Measurements from ENCODE around the gene ACTL9.
"Not testable (repeated sequence)": the region's sequence is repeated elsewhere in the genome, so short reads cannot be mapped to it uniquely, and the experiment has no call there.

Gene ACTL9, protein sequence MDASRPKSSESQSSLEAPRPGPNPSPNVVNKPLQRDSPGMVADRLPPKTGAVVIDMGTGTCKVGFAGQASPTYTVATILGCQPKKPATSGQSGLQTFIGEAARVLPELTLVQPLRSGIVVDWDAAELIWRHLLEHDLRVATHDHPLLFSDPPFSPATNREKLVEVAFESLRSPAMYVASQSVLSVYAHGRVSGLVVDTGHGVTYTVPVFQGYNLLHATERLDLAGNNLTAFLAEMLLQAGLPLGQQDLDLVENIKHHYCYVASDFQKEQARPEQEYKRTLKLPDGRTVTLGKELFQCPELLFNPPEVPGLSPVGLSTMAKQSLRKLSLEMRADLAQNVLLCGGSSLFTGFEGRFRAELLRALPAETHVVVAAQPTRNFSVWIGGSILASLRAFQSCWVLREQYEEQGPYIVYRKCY

GRCh38 chr19:8698433-8699063, at the start of gene ACTL9:
Gene ACTL9, minus strand, starts transcription at chr19:8698795. Its CDS starts 94 bp downstream, at chr19:8698701.
- Histone ChIP-seq H3K27ac (no peak within 1 kb of the TSS), H2AFZ (no peak within 1 kb of the TSS), H3K4me1 (no peaks in the 10 kb centered on the region), H3K79me2 (no peaks in the 10 kb centered on the region), H3K27me3 (ENCODE audit: control insufficient read depth, insufficient read depth, low read length) (no peaks in the 10 kb centered on the region), H3K9ac (no peak within 1 kb of the TSS), H3K9me3 (ENCODE audit: control insufficient read depth, low read length) (no peaks in the 10 kb centered on the region), H3K4me3 (ENCODE audit: low read depth, low read length) (no peak within 1 kb of the TSS), H3K4me2 (ENCODE audit: low read length) (no peak within 1 kb of the TSS), H3K36me3 (ENCODE audit: control insufficient read depth, insufficient read depth, low read length) (no peaks in the 10 kb centered on the region)
- TF ChIP-seq, protein P1, sequence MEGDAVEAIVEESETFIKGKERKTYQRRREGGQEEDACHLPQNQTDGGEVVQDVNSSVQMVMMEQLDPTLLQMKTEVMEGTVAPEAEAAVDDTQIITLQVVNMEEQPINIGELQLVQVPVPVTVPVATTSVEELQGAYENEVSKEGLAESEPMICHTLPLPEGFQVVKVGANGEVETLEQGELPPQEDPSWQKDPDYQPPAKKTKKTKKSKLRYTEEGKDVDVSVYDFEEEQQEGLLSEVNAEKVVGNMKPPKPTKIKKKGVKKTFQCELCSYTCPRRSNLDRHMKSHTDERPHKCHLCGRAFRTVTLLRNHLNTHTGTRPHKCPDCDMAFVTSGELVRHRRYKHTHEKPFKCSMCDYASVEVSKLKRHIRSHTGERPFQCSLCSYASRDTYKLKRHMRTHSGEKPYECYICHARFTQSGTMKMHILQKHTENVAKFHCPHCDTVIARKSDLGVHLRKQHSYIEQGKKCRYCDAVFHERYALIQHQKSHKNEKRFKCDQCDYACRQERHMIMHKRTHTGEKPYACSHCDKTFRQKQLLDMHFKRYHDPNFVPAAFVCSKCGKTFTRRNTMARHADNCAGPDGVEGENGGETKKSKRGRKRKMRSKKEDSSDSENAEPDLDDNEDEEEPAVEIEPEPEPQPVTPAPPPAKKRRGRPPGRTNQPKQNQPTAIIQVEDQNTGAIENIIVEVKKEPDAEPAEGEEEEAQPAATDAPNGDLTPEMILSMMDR (IDR thresholded peaks at IDR 0.05), result no peak

GRCh38 chr19:8739291-8740065, 40.9 kb upstream of the ACTL9 start:
- H2AFZ ChIP-seq; H3K27ac ChIP-seq; H3K4me2 ChIP-seq (ENCODE audit: low read length); H3K36me3 ChIP-seq (ENCODE audit: control insufficient read depth, insufficient read depth, low read length); H3K4me1 ChIP-seq; H3K9me3 ChIP-seq (ENCODE audit: control insufficient read depth, low read length); H3K4me3 ChIP-seq (ENCODE audit: low read depth, low read length); H3K79me2 ChIP-seq; H3K9ac ChIP-seq; H3K27me3 ChIP-seq (ENCODE audit: control insufficient read depth, insufficient read depth, low read length): not testable (repeated sequence)

DNA sequence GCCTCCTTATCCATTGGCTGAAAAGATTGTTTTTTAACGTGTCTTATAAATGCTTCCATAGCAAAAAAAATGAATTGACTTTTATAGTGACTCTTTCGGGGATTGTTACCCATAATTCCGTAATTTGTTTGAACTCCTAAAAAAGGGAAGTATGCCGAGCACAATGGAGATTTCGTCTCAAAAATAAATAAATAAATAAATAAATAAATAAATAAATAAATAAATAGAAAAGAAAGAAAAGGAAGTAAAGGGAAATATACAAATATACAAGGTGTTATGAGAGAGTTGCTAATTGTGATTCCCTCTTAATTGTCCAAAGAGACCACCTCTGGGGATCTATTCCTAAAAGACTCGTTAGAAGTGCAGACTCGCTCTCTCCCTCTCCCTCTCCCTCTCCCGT, 39.8 kb upstream of the ACTL9 start:
- Histone ChIP-seq H2AFZ (no peak overlapping the region), H3K9ac (no peak overlapping the region), H3K27ac (no peak overlapping the region), H3K4me3 (ENCODE audit: low read depth, low read length) (no peak overlapping the region), H3K9me3 (ENCODE audit: control insufficient read depth, low read length) (no peaks in the 10 kb centered on the region), H3K36me3 (ENCODE audit: control insufficient read depth, insufficient read depth, low read length) (no peaks in the 10 kb centered on the region), H3K4me1 (no peaks in the 10 kb centered on the region), H3K79me2 (no peaks in the 10 kb centered on the region), H3K27me3 (ENCODE audit: control insufficient read depth, insufficient read depth, low read length) (no peaks in the 10 kb centered on the region), H3K4me2 (ENCODE audit: low read length) (no peak overlapping the region)
- TF ChIP-seq, protein P1 (IDR thresholded peaks at IDR 0.05), result no peak

- no peak overlapping the region for H3K9ac ChIP-seq
- no peaks in the 10 kb centered on the region for H3K4me1 ChIP-seq
- no peaks in the 10 kb centered on the region for H3K27me3 ChIP-seq (ENCODE audit: control insufficient read depth, insufficient read depth, low read length)
- no peak overlapping the region for H3K4me3 ChIP-seq (ENCODE audit: low read depth, low read length)
- H2AFZ ChIP-seq, result no peak overlapping the region
- TF ChIP-seq, protein P1 (IDR thresholded peaks at IDR 0.05), result no peak
- H3K27ac ChIP-seq, result no peak overlapping the region
- no peaks in the 10 kb centered on the region for H3K36me3 ChIP-seq (ENCODE audit: control insufficient read depth, insufficient read depth, low read length)
- no peak overlapping the region for H3K4me2 ChIP-seq (ENCODE audit: low read length)
- no peaks in the 10 kb centered on the region for H3K79me2 ChIP-seq
- no peaks in the 10 kb centered on the region for H3K9me3 ChIP-seq (ENCODE audit: control insufficient read depth, low read length)
Observed at GRCh38 chr19:8731428-8732169, 33.0 kb upstream of the ACTL9 start.
